Ovary (tissue), 3 donors: ENCODE data around the gene NPHP1.

Source experiments
- CTCF ChIP-seq, 3 donors: fragments of 450-650 bp in 2 of 3; fragments of 200-600 bp in 1 of 3; IDR thresholded peaks; one replicate each; pipeline versions ENCODE4 v1.5.1 to v1.8.0; 2016 to 2022; ENCODE audit warnings: antibody characterized with exemption in 3 of 3, mild to moderate bottlenecking in 1 of 3
- EP300 ChIP-seq: sonication (generic); formaldehyde crosslinking; IDR thresholded peaks from one replicate; pipeline ENCODE4 v1.6.1; 2017; ENCODE audit warnings: antibody characterized with exemption
- POLR2A ChIP-seq: fragments of 450-650 bp; IDR thresholded peaks from one replicate; pipeline ENCODE4 v1.6.1; 2017; ENCODE audit warnings: antibody characterized with exemption, mild to moderate bottlenecking, moderate library complexity
- donor health status: DM: no; HTN: no; CAD: no.

- TF ChIP-seq CTCF (IDR thresholded peaks at IDR 0.05), result no peak
- no peak for TF ChIP-seq EP300
- no peak for TF ChIP-seq POLR2A
Measured at GRCh38 chr2:110131166-110131565, 73.6 kb downstream of the NPHP1 start.
